Measurements from ENCODE around the gene MTERF4. TPM values are rescaled to one million over a fixed set of nuclear protein-coding genes. Genes with fewer than 3 reads are reported as not detected.

MTERF4 gene
- total and polyA plus RNA-seq, 2 of the 8 experiments (the other 6 are each of a cell fraction or from before 2014, with no cell fraction given): 25.9 to 28.5 TPM

DNA sequence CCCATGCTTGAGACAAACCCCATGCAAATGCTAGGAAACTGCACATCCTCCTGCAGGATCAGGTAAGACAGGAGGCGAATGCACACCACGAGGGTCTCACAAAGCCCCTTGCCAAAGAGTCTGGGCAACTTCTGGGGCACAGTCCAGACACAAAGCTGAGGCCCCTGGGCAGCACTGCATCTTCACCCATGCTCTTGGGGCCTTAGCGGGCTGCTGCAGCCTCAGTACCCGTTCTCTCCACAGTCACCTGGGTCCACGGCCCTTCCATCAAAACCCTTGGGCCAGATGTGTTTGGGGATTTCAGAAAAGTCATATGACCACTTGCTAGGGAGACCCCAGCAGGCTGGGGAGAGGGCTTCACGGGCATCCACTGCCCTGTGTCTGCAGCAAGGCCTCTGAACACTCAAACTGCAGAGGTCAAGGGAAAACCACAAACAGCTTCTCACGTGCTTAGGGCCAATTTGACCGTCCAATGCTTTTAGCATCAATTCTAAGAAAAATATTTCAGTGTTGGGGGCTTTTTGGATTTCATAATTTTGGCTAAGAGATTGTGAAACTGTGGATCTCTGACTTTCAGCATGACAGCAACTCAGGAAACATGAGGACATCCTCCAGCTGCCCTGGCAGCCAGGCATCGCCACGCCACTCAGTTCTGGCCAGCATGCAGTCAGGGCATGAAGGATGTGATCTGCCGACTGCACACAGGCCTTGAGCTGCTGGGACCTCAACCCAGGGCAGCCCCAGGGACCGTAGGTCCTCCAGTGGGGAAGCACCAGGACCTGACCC, 27.2 kb upstream of the MTERF4 start (continued):
- TF ChIP-seq TCF12 (IDR thresholded peaks at IDR 0.05; ENCODE audit: low read depth, low read length) (no peak), BRCA1 (IDR thresholded peaks at IDR 0.05; ENCODE audit: low read depth, low read length) (no peak), EZH2 (IDR thresholded peaks at IDR 0.05; ENCODE audit: low read depth, low read length, severe bottlenecking) (no peak), SUZ12 (IDR thresholded peaks at IDR 0.05; ENCODE audit: low read length) (no peak), BACH1 (IDR thresholded peaks at IDR 0.05; ENCODE audit: low read length) (no peak)

Measured in H1 (cell line).